ENCODE results near the gene CUTA.

DNA sequence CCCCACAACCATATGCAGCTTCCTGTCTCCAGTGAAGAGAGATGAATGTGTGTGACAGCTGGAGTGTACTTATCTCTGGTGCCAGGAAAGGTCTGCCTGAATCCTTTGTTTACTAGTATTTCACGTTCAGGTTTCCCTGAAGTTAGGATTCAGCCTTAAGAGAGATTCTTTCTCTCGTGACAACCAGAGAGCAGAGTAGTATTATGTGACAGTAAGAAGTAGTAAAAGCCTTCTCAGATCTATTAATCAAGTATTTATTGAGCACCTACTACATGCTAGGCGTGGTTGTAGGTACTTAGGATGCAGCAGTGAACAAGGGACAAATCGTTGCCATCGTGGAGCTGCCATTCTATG lies 25.3 kb downstream of the CUTA start:
- TF ChIP-seq, protein P1, sequence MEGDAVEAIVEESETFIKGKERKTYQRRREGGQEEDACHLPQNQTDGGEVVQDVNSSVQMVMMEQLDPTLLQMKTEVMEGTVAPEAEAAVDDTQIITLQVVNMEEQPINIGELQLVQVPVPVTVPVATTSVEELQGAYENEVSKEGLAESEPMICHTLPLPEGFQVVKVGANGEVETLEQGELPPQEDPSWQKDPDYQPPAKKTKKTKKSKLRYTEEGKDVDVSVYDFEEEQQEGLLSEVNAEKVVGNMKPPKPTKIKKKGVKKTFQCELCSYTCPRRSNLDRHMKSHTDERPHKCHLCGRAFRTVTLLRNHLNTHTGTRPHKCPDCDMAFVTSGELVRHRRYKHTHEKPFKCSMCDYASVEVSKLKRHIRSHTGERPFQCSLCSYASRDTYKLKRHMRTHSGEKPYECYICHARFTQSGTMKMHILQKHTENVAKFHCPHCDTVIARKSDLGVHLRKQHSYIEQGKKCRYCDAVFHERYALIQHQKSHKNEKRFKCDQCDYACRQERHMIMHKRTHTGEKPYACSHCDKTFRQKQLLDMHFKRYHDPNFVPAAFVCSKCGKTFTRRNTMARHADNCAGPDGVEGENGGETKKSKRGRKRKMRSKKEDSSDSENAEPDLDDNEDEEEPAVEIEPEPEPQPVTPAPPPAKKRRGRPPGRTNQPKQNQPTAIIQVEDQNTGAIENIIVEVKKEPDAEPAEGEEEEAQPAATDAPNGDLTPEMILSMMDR (IDR thresholded peaks at IDR 0.05), result no peak
- TF ChIP-seq POLR2AphosphoS5 (IDR thresholded peaks at IDR 0.05) (no peak), POLR2A (IDR thresholded peaks at IDR 0.05; ENCODE audit: low read depth) (no peak), EP300 (IDR thresholded peaks at IDR 0.05) (no peak)

All from esophagus muscularis mucosa (tissue), 4 donors.